Karpas-422 (cell line): ENCODE data around the gene ARID3A. TPM values are rescaled to one million over a fixed set of nuclear protein-coding genes. Genes with fewer than 3 reads are reported as not detected.

ENCODE experiments used
- DNase-seq: peaks from one replicate; pipeline ENCODE4 v3.0.0-alpha.2; 2015
- H2AFZ ChIP-seq: fragments of 200-600 bp; sonication (generic); 2 replicates; pipeline ENCODE4 v1.6.1; 2014; ENCODE audit warnings: antibody characterized with exemption, low read length, mixed read lengths
- H3K27ac ChIP-seq: fragments of 200-600 bp; sonication (generic); 2 replicates; pipeline ENCODE4 v1.5.1; 2014; ENCODE audit warnings: mild to moderate bottlenecking, low read length, moderate library complexity
- H3K27me3 ChIP-seq: fragments of 200-600 bp; sonication (generic); 2 replicates; pipeline ENCODE4 v1.6.1; 2014; ENCODE audit warnings: low read length, mixed read lengths
- H3K36me3 ChIP-seq: fragments of 200-600 bp; sonication (generic); 2 replicates; pipeline ENCODE4 v1.6.1; 2014; ENCODE audit warnings: low read length, mixed read lengths; ENCODE audit not compliant: insufficient read depth
- H3K4me1 ChIP-seq: fragments of 200-600 bp; sonication (generic); 2 replicates; pipeline ENCODE4 v1.6.1; 2014; ENCODE audit warnings: mild to moderate bottlenecking, low read length, mixed read lengths
- H3K4me2 ChIP-seq: fragments of 200-600 bp; sonication (generic); 2 replicates; pipeline ENCODE4 v1.6.1; 2014; ENCODE audit warnings: low read length, low read depth, mild to moderate bottlenecking; ENCODE audit not compliant: poor library complexity, severe bottlenecking
- H3K4me3 ChIP-seq: fragments of 200-600 bp; sonication (generic); 2 replicates; pipeline ENCODE4 v1.5.1; 2014; ENCODE audit warnings: mild to moderate bottlenecking, antibody characterized with exemption, low read length, mixed read lengths
- H3K79me2 ChIP-seq: fragments of 200-600 bp; sonication (generic); 2 replicates; pipeline ENCODE4 v1.6.1; 2014; ENCODE audit warnings: mild to moderate bottlenecking, low read length, mixed read lengths
- H3K9ac ChIP-seq: fragments of 200-600 bp; sonication (generic); 2 replicates; pipeline ENCODE4 v1.6.0; 2014; ENCODE audit warnings: low read length
- H3K9me2 ChIP-seq: fragments of 200-600 bp; sonication (generic), shearing (Covaris generic); replicated peaks from 2 replicates; pipeline ENCODE4 v1.6.0; 2014; ENCODE audit warnings: mild to moderate bottlenecking, low read length, moderate library complexity; ENCODE audit not compliant: insufficient read depth
- H3K9me3 ChIP-seq: fragments of 300-700, 200-600 bp; sonication (generic); 2 replicates; pipeline ENCODE4 v1.6.1; 2014; ENCODE audit warnings: low read length, mixed read lengths
- H4K20me1 ChIP-seq: fragments of 200-600 bp; sonication (generic); 2 replicates; pipeline ENCODE4 v1.6.1; 2014; ENCODE audit warnings: mild to moderate bottlenecking, antibody characterized with exemption, low read length, low read depth; ENCODE audit not compliant: insufficient read depth
- total RNA-seq: library from RNA; depleted of rRNA; stranded (reverse); fragments of >200 nt; shearing (Covaris generic); gene quantifications from 2 replicates; pipeline ENCODE4 v1.2.3, GENCODE V29; 2014; ENCODE audit warnings: low replicate concordance

The ARID3A gene
- total RNA-seq, 1 experiment from 2014 or later, result 2.0 TPM

GRCh38 chr19:896999-897398, 28.8 kb upstream of the ARID3A start:
- Histone ChIP-seq H4K20me1 (peaks cover 21% of the 10 kb centered on the region; the same call in 1 of the 2 replicates), H3K9ac (no peak overlapping the region), H3K9me2 (no peaks in the 10 kb centered on the region), H3K4me3 (no peak overlapping the region), H3K4me1 (peaks cover 27% of the 10 kb centered on the region), H3K36me3 (no peaks in the 10 kb centered on the region), H3K27me3 (no peaks in the 10 kb centered on the region), H3K79me2 (peaks cover 6% of the 10 kb centered on the region), H3K4me2 (no peak overlapping the region), H3K9me3 (no peaks in the 10 kb centered on the region), H3K27ac (no peak overlapping the region), H2AFZ (no peak overlapping the region)
- DNase-seq, result no peak

- Histone ChIP-seq H3K36me3 (no peaks in the 10 kb centered on the region), H3K9me2 (no peaks in the 10 kb centered on the region), H3K27ac (no peak overlapping the region), H3K9ac (no peak overlapping the region), H3K79me2 (peaks cover under 1% of the 10 kb centered on the region; the same call in 1 of the 2 replicates), H3K4me2 (no peak overlapping the region), H3K4me3 (no peak overlapping the region), H3K27me3 (no peaks in the 10 kb centered on the region), H4K20me1 (peaks cover 17% of the 10 kb centered on the region; the same call in 1 of the 2 replicates), H3K9me3 (no peaks in the 10 kb centered on the region), H2AFZ (no peak overlapping the region), H3K4me1 (peaks cover 24% of the 10 kb centered on the region)
- DNase-seq, result no peak
Measured at GRCh38 chr19:897442-898039, 28.3 kb upstream of the ARID3A start.

GRCh38 chr19:898663-899062, 27.2 kb upstream of the ARID3A start:
- Histone ChIP-seq H2AFZ (no peak overlapping the region), H3K27ac (no peak overlapping the region), H3K27me3 (no peaks in the 10 kb centered on the region), H3K9me2 (no peaks in the 10 kb centered on the region), H3K79me2 (no peaks in the 10 kb centered on the region), H3K9me3 (no peaks in the 10 kb centered on the region), H4K20me1 (peaks cover 17% of the 10 kb centered on the region; the same call in 1 of the 2 replicates), H3K36me3 (no peaks in the 10 kb centered on the region), H3K9ac (no peak overlapping the region), H3K4me3 (no peak overlapping the region), H3K4me1 (peaks cover 19% of the 10 kb centered on the region), H3K4me2 (peak overlapping the region; percentile 20)
- peak; percentile 92 for DNase-seq

- Histone ChIP-seq H3K79me2 (no peaks in the 10 kb centered on the region), H3K4me2 (peak overlapping the region; percentile 20), H4K20me1 (peaks cover 17% of the 10 kb centered on the region; the same call in 1 of the 2 replicates), H3K9me2 (no peaks in the 10 kb centered on the region), H3K9ac (no peak overlapping the region), H3K4me1 (peaks cover 17% of the 10 kb centered on the region), H3K4me3 (no peak overlapping the region), H3K27ac (no peak overlapping the region), H3K9me3 (no peaks in the 10 kb centered on the region), H2AFZ (no peak overlapping the region), H3K27me3 (no peaks in the 10 kb centered on the region), H3K36me3 (no peaks in the 10 kb centered on the region)
- no peak for DNase-seq
Measured at GRCh38 chr19:899336-900042, 26.3 kb upstream of the ARID3A start.

- no peak for DNase-seq
- Histone ChIP-seq H3K4me1 (peaks cover 17% of the 10 kb centered on the region), H2AFZ (no peak overlapping the region), H4K20me1 (peaks cover 17% of the 10 kb centered on the region; the same call in 1 of the 2 replicates), H3K79me2 (no peaks in the 10 kb centered on the region), H3K27ac (no peak overlapping the region), H3K4me2 (no peak overlapping the region), H3K36me3 (no peaks in the 10 kb centered on the region), H3K9me3 (no peaks in the 10 kb centered on the region), H3K4me3 (no peak overlapping the region), H3K9me2 (no peaks in the 10 kb centered on the region), H3K27me3 (no peaks in the 10 kb centered on the region), H3K9ac (no peak overlapping the region)
Measured at GRCh38 chr19:900043-900301, 25.9 kb upstream of the ARID3A start.

GRCh38 chr19:900302-901111, 25.3 kb upstream of the ARID3A start:
- Histone ChIP-seq H3K79me2 (no peaks in the 10 kb centered on the region), H2AFZ (no peak overlapping the region), H3K4me3 (no peak overlapping the region), H3K9me2 (no peaks in the 10 kb centered on the region), H3K4me1 (peaks cover 17% of the 10 kb centered on the region), H3K4me2 (no peak overlapping the region), H3K9me3 (no peaks in the 10 kb centered on the region), H3K27ac (no peak overlapping the region), H3K27me3 (no peaks in the 10 kb centered on the region), H3K9ac (no peak overlapping the region), H3K36me3 (no peaks in the 10 kb centered on the region), H4K20me1 (peaks cover 17% of the 10 kb centered on the region; the same call in 1 of the 2 replicates)
- DNase-seq, result peak; percentile 82

GRCh38 chr19:901216-902092, 24.4 kb upstream of the ARID3A start:
- Histone ChIP-seq H3K27ac (no peak overlapping the region), H3K9ac (no peak overlapping the region), H3K4me3 (no peak overlapping the region), H3K27me3 (no peaks in the 10 kb centered on the region), H3K4me2 (no peak overlapping the region), H3K9me3 (no peaks in the 10 kb centered on the region), H3K79me2 (0 out of 2 replicates have a peak, but pooled peaks cover 2% of the 10 kb centered on the region), H3K36me3 (no peaks in the 10 kb centered on the region), H2AFZ (no peak overlapping the region), H4K20me1 (peaks cover 17% of the 10 kb centered on the region; the same call in 1 of the 2 replicates), H3K4me1 (peaks cover 17% of the 10 kb centered on the region), H3K9me2 (no peaks in the 10 kb centered on the region)
- no peak for DNase-seq
